Epithelial cell of prostate (primary cell): Measurements from ENCODE around the gene SHF.

Experiments
- DNase-seq: peaks from one replicate; pipeline ENCODE4 v3.0.0-alpha.2; 2011; ENCODE audit warnings: low read depth, low spot score
- H3K27ac ChIP-seq: fragments of 450-650 bp; 2 replicates; pipeline ENCODE4 v1.5.1; 2017; ENCODE audit warnings: mild to moderate bottlenecking

The SHF gene

DNA sequence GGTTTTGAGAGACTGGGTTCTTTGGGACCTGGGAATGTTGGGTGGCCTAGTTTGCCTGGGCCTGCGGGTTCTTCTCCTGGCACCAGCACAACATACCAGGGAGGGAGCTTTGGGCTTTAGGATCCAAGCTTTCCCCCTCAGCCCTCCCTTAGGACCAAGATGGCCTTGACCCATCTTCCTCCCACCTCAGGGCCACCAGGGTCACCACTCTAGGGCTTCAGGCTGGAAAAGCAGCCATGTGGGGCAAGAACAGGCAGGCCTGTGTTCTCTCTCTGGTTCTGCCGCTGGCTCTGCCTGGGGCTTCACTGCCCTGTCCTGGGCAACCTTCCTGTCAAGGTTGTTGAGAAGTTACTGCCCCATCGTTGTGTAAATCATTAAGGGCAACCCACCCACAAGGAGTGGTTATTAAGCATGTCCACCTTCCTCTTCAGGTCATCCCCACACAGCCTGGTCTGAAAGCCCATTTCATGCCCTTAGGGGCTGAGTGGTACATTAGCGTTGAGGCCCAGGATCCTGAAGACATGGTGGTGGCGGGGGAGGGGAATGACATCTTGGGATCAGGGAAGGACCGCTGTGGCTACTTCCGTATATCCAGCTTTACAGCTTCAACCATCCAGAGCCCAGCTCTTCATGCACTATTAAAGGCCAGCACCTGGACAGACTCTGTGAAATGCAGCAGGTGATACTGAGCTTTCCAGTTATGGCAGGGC is 57.3 kb downstream of the SHF start:
- no peak for DNase-seq
- peak overlapping the region; percentile 69 for H3K27ac ChIP-seq

DNA sequence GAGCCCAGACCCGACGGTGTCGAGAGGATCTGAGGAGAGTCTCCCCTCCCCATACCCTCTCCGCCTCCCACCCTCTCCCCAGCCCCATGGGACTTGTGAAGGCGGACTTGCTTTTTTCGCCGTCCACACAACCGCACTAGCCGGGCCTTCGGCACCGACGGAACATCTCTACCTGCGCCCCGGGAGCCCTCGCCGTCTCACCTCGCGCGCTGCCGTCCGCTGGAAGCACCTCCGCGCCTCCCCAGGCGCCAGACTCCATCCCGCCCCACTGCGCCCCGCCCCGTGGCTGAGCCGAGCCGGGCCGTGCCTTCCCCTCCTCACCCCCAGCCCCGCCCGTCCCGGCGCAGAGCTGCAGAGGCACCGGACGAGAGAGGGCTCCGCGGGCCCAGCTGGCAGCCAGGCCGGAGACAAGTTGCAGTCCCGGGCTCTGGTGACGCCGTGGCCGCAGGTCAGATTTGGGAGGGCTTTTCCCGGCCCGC is 58.1 kb downstream of the SHF start, which contains the start of the genes DUOX1 and DUOXA1:
Gene DUOX1 (plus strand): TSS at position 344 of the 479 bp plus-strand sequence. CDS start 1,973 bp downstream, outside the sequence.
Gene DUOXA1 (minus strand): TSS at position 229 of the 479 bp plus-strand sequence. CDS start 6,865 bp downstream, outside the sequence.
- DNase-seq, result no peak
- H3K27ac ChIP-seq, result peak within 1 kb of the TSS; percentile 69

DNA sequence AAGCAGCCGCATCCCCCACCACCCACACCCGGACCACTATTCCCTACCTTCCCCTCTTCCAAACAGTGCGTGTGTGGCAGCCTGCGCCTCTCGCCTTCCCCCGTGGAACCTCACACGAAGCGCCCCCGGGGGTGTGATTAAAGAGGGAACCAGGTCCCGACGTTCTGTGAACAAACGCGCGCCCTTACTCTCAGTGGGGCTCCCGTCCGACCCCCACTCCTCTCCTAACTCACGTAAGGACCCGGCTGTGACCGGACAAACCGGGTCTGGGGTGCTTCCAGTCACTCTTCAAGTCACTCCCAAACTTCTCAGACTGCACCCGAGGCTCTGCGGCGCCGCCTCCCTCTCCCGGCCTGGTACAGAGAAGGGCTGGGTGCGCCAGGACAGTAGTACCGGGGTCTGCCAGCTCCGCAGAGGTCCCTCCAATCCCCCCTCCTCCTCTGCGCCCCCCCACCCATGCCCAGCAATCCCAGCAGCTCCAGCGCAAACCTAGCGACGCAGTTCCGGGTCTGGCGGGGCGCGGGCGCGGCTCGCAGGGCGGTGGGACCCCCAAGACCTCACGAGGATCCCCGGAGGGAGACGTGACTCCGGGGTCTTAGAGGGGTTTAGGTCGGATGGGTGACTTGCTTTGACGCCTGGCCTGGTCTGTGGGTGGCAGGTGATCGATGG is 58.7 kb downstream of the SHF start:
- DNase-seq, result no peak
- H3K27ac ChIP-seq, result peak overlapping the region; percentile 69

DNA sequence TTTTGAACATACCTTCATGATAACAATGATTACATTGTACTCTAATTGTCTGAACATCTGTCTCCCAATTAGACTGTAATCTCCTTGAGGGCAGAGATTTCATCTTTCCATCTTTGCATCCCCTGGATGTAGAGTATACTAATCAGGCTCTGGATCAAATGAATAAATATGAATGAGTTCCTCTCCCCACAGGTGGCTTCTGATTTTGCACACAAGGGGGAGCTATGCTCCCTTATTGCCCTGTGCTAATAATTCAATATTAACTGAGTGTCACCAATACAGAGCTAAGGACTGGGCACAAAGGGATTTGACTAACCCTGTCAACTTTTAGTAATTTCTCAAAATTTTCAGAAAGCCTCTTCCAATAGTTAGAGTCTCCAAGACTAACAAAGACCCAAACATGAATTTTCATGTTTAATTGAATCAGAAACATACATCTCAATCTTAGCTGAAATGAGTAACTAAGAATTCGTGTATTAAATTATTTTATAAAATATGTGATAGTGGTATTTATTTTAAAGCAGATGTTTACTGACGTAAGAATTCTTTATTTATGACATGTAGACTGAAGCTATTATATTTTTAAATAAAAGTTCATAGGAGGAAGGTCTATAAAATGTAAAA is 61.1 kb downstream of the SHF start:
- no peak for DNase-seq
- no peak overlapping the region for H3K27ac ChIP-seq

DNA sequence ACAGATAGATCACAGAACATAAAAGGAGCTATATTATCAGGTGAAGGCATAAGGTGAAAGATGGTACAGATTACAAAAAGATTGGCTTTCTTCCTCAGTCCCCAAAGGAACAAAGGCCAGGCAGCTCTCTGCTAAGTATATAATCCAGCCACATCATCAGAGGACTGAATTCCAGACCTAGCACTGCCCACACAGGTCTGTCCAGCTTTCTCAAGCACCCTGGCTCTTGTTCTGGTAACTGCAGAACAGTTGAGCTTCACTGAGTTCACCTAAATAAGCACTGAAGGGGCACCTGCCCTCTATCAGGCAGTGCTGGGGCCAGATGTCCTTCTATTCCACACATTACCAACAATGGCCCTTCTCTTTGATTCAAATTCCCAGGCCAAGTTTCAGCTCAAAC is 64.4 kb downstream of the SHF start:
- no peak for DNase-seq

DNA sequence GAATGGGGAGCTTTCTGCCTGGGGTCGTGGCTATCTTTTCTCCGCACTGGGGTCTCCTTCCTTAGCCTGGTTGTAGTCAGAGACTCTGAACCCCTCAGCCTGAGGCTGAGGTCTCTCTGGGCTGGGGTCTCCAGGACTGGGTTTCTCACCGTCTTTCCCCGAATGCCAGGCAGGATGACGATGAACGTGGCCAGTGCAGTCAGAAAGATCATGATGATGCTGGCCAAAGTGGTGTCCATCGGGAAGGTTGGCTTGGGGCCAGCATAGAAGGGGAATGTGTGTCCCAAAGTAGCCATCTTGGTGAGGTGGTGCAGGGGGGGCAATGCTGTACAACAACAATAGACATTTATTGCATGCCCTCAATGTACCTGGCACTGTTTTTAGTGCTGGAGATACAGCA is 65.0 kb downstream of the SHF start:
- peak overlapping the region; percentile 53 for H3K27ac ChIP-seq
- DNase-seq, result no peak

More for the DNA sequence above, 64.4 kb downstream of the SHF start:
- peak overlapping the region; percentile 53 for H3K27ac ChIP-seq

DNA sequence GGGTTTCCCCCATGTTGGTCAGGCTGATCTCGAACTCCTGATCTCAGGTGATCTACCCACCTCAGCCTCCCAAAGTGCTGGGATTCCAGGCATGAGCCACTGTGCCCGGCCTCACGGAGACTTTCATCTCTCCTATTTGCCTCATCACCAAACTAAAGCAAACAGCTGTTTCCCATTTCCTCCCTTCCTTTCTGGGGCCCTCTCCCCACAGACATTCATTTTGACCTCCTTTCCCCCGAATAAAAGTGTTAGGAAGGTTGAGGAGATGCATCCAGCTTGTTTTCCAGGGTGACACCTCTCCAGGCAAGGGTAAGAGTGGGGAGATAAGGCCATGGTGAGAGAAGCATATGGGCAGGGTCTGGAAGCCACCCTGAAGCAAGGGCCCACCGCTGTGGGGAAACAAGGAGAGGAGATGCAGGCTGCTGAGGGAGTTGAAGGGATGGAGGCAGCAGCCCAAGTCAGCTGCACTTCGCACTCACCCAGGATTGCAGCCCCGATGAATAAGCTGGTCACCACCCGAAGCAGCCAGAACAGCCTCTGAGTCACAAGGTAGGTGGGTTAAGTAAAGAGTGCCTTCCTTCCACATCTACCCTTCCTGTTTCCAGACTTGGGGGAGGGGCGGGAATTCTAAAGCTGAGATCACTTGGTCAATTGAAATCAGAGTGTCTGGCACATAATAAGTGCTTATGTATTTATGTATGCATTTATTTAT is 65.9 kb downstream of the SHF start:
- DNase-seq, result peak; percentile 81
- peak overlapping the region; percentile 53 for H3K27ac ChIP-seq

DNA sequence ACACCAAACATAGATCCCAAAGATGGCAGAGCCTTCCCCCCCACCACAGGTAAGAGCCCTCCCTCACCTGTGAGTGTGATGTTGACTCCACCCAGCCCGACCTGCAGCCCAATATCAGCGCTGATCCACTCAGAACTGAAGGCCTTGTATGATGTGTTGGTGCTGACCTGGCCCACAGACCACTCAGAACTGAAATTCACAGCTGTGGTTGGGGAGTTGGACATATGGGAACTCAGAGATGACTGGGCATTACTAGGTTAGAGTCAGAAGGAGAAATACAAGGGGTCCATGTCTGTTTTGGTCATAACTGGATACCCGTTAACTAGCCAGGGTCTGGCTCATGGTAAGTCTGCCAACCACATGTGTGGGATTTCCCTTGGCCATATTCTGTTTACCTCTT is 66.7 kb downstream of the SHF start:
- DNase-seq, result no peak
- H3K27ac ChIP-seq, result no peak overlapping the region

DNA sequence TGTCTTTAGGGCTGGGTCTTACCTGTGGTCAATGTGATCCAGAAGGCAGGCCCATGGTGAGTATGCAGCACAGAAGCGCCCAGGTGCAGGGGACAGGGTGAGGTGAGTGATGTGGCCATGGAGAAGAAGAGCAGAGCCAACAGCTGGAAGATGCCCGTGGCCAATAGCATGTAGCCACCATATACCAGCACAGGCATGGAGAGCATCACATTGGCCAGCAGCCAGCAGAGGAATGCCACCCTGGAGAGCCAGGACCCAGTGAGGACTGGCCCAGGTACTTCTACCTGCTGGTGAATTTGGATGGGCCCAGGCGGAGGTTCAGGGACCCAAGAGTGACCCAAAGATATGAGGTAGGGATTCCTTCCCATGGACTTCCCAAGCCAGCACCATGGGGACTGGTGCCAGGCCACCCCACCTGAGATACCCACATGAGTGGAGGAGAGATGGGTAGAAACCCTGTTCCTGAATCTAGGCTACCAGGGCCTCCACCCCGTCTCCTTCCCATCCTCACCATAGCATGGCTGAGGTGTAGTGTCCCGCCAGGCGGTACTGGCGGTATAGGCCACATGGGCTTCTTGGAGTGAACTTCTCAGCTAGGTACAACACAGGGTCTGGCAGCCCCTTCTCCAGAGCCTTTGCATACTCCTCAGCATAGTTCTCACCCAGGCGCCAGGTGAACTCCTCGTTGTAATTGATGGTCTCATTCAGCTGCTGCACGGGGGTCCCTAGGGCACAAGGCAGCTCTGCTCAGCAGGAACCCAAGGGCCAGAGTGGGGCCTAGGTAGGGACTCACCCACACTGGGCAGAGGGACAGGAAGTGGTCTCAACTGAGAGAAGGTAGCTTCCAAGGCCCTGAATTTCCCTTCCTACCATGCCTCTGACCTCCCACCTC is 67.4 kb downstream of the SHF start:
- no peak for DNase-seq
- no peak overlapping the region for H3K27ac ChIP-seq

DNA sequence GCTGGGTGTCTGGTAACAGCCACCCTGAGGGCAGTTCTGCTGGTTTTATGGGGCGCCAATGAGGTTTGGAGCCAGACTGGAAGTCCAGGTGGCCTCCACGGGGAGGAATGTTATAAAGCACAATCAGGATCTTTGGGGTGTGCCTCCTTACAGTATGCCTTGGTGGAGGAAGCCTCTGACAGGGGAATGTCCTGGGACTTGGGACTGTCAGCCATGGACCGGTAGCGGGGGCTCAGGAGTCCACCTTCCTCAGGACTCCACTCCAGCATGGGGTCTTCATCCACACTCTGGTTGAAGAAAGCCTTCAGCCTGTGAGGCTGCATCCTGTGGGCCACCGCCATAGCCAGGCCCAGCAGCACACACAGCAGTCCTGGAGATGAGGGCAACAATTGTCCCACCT is 68.8 kb downstream of the SHF start:
- no peak overlapping the region for H3K27ac ChIP-seq
- no peak for DNase-seq

DNA sequence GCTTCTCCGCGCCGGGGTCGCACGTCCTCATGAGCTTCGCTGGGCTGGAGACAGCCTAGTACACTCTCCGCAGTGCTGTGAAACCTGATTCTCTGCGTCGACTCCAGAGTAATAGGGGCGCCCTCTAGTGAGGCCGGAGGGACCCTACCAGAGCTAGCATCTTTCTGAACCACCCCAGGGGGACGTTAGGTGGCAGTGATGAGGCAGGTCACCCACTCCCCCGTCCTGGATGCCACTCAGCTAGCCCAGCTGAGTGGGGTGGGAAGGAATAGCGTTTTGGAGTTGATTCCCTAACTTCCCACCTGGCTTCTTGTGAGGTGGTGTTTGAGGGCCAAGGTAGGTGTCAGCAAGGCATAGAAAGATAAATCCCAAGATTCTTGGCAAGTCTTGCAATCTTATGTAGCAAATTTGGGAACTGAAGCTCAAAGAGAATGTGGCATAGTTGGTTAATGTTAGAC is 69.6 kb downstream of the SHF start:
- no peak overlapping the region for H3K27ac ChIP-seq
- peak; percentile 24 for DNase-seq

DNA sequence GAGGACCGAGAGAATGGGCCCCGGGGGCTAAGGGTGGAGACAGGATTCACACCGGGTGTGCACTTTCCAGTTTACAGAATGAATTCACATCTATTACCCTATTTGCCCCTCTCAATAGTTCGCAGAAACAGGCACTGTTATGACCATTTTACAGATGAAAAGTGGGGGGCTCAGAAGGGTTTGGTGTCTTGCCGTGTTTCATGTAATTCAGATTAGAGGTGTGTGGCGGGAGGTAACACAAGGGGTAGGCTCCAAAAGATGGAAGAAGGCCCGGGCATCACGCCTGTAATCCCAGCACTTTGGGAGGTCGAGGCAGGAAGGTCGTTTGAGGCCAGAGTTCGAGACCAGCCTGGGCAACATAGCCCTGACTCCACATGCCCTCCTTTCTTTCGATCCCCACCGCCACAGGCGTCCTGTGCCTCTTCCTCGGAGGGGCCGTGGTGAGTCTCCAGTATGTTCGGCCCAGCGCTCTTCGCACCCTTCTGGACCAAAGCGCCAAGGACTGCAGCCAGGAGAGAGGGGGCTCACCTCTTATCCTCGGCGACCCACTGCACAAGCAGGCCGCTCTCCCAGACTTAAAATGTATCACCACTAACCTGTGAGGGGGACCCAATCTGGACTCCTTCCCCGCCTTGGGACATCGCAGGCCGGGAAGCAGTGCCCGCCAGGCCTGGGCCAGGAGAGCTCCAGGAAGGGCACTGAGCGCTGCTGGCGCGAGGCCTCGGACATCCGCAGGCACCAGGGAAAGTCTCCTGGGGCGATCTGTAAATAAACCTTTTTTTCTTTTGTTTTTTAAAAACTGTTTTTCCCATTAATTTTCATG is 70.2 kb downstream of the SHF start:
- no peak overlapping the region for H3K27ac ChIP-seq
- DNase-seq, result no peak
